ENCODE data around the gene ZNF445.

DNA sequence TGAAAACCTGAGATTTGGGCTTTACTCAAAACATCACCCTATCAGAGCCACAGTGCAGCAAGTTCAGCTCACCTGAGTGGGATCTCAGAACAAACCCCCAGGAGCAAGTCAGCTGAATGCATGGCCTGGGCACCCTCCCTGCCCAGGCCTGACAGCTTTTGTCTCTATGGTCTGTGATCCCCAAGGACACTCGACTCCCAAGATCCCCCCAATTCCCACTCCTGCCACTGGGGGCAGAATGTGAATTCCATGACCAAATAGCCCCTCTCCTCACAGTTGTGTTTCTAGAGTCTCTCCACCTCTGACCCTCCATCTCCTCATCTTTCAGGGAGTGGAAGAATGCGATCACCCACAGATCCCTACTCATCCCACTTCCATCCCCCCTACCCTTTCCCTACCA lies 58.9 kb downstream of the ZNF445 start:
- TF ChIP-seq CTCF (IDR thresholded peaks at IDR 0.05), result peak in 1 of 6 experiments; percentile 10
- no peak for TF ChIP-seq POLR2A (IDR thresholded peaks at IDR 0.05)

Data from thyroid gland (tissue), 4 donors.